Activated CD4-positive, alpha-beta T cell treated with anti-CD3 and anti-CD28 coated beads, Interleukin-2, amount 50 U/mL, for 24 hours (primary cell): ENCODE results near the gene STKLD1.
A peak's percentile ranks its signal among the peaks of the same experiment; 100 is the strongest.
"Not testable (repeated sequence)": the region's sequence is repeated elsewhere in the genome, so short reads cannot be mapped to it uniquely, and the experiment has no call there.

Experiments
- DNase-seq, 2 donors: peaks; one replicate each; pipeline ENCODE4 v3.0.0-alpha.2; 2020; ENCODE audit warnings: low read depth in 1 of 2, low spot score in 1 of 2

The STKLD1 gene

GRCh38 chr9:133382507-133383141 is 6.5 kb downstream of the STKLD1 start:
- DNase-seq = no peak

GRCh38 chr9:133383438-133383837 is 7.3 kb downstream of the STKLD1 start:
- DNase-seq = no peak

GRCh38 chr9:133384736-133385321 is 8.7 kb downstream of the STKLD1 start:
- no peak for DNase-seq

- DNase-seq = no peak
Measured at GRCh38 chr9:133385452-133385851, 9.3 kb downstream of the STKLD1 start.

- no peak for DNase-seq
Measured at GRCh38 chr9:133386338-133386737, 10.2 kb downstream of the STKLD1 start.

- no peak for DNase-seq
Measured at GRCh38 chr9:133387680-133388079, 11.5 kb downstream of the STKLD1 start.

GRCh38 chr9:133389025-133389557 is 12.9 kb downstream of the STKLD1 start:
- DNase-seq = no peak

- no peak for DNase-seq
Measured at GRCh38 chr9:133389562-133389961, 13.4 kb downstream of the STKLD1 start.

- DNase-seq = no peak
Measured at GRCh38 chr9:133390713-133391112, 14.5 kb downstream of the STKLD1 start.

GRCh38 chr9:133391449-133391848 is 15.3 kb downstream of the STKLD1 start:
- DNase-seq = not testable (repeated sequence)

GRCh38 chr9:133392308-133392707 is 16.1 kb downstream of the STKLD1 start:
- not testable (repeated sequence) for DNase-seq

GRCh38 chr9:133393399-133393798 is 17.2 kb downstream of the STKLD1 start:
- no peak for DNase-seq

GRCh38 chr9:133394687-133395271 is 18.6 kb downstream of the STKLD1 start:
- DNase-seq = no peak

GRCh38 chr9:133396952-133397351 is 20.8 kb downstream of the STKLD1 start:
- no peak for DNase-seq

- no peak for DNase-seq
Measured at GRCh38 chr9:133397370-133397769, 21.2 kb downstream of the STKLD1 start.

GRCh38 chr9:133397895-133398294 is 21.7 kb downstream of the STKLD1 start:
- DNase-seq = no peak

- no peak for DNase-seq
Measured at GRCh38 chr9:133400292-133400691, 24.1 kb downstream of the STKLD1 start.

- no peak for DNase-seq
Measured at GRCh38 chr9:133401588-133401987, 25.4 kb downstream of the STKLD1 start.

GRCh38 chr9:133402689-133403088 is 26.5 kb downstream of the STKLD1 start:
- no peak for DNase-seq

GRCh38 chr9:133403766-133404453 is 27.7 kb downstream of the STKLD1 start:
- DNase-seq = peak; percentile 35 to 39

GRCh38 chr9:133404454-133405002 is 28.4 kb downstream of the STKLD1 start:
- DNase-seq = no peak
